CD4-positive, alpha-beta T cell (primary cell): ENCODE data around the gene ING2. TPM values are rescaled to one million over a fixed set of nuclear protein-coding genes. Genes with fewer than 3 reads are reported as not detected.

Source experiments
- ATAC-seq: fragments of 200-7000 bp; cut with Tn5 transposase; one replicate; pipeline ENCODE4 v1.10.0; 2022; ENCODE audit warnings: mild to moderate bottlenecking; ENCODE audit not compliant: poor library complexity
- CTCF ChIA-PET: fragments of 350-600 bp; sonication (Branson Sonifier 250); formaldehyde crosslinking; loops from one replicate; lab custom pipeline; 2021; ENCODE audit warnings: antibody characterized with exemption, inconsistent platforms; lab: Charles Lee
- POLR2A ChIA-PET: fragments of 350-600 bp; sonication (Branson Sonifier 250); formaldehyde crosslinking; loops from one replicate; lab custom pipeline; 2021; ENCODE audit warnings: antibody characterized with exemption, inconsistent platforms; lab: Charles Lee
- DNase-seq, 14 experiments: peaks; one replicate each; pipeline ENCODE4 v3.0.0-alpha.2; 2013 to 2020; ENCODE audit warnings: mixed read lengths in 2 of 14
- H3K27ac ChIP-seq, 2 donors: one replicate each; pipeline versions ENCODE4 v1.5.1 to v1.7.0; 2013; ENCODE audit warnings: low read length in 2 of 2, low read depth in 1 of 2, mild to moderate bottlenecking in 1 of 2
- H3K27me3 ChIP-seq, 2 experiments: 1 replicate in 1 of 2; 2 replicates in 1 of 2; pipeline versions ENCODE4 v1.6.1 to v1.7.0; 2013; ENCODE audit warnings: low read length in 2 of 2, control low read depth in 1 of 2, mild to moderate bottlenecking in 1 of 2, moderate library complexity in 1 of 2; ENCODE audit not compliant: insufficient read depth in 2 of 2, control insufficient read depth in 1 of 2
- H3K36me3 ChIP-seq: one replicate; pipeline ENCODE4 v1.6.1; 2013; ENCODE audit warnings: low read length, control low read depth; ENCODE audit not compliant: insufficient read depth
- H3K4me1 ChIP-seq: one replicate; pipeline ENCODE4 v1.6.1; 2013; ENCODE audit warnings: low read length, control low read depth; ENCODE audit not compliant: insufficient read depth
- H3K4me3 ChIP-seq: one replicate; pipeline ENCODE4 v1.5.1; 2013; ENCODE audit warnings: mild to moderate bottlenecking, low read length, moderate library complexity
- H3K9me3 ChIP-seq, 2 experiments: 1 replicate in 1 of 2; 2 replicates in 1 of 2; pipeline versions ENCODE4 v1.6.1 to v1.7.0; 2013; ENCODE audit warnings: low read length in 2 of 2, mild to moderate bottlenecking in 2 of 2, control low read depth in 1 of 2, moderate library complexity in 1 of 2; ENCODE audit not compliant: control insufficient read depth in 1 of 2, insufficient read depth in 1 of 2
- H3K27ac Mint-ChIP-seq: one replicate; pipeline ENCODE4 v1.8.0; 2020; ENCODE audit warnings: mixed read lengths
- H3K27me3 Mint-ChIP-seq: one replicate; pipeline ENCODE4 v1.8.0; 2021; ENCODE audit warnings: mixed read lengths
- H3K36me3 Mint-ChIP-seq: one replicate; pipeline ENCODE4 v1.8.0; 2021; ENCODE audit warnings: low read depth, mixed read lengths
- H3K4me1 Mint-ChIP-seq: one replicate; pipeline ENCODE4 v1.8.0; 2021; ENCODE audit warnings: low read depth, mixed read lengths
- H3K4me3 Mint-ChIP-seq: one replicate; pipeline ENCODE4 v1.8.0; 2020; ENCODE audit warnings: mild to moderate bottlenecking, mixed read lengths
- H3K9me3 Mint-ChIP-seq: one replicate; pipeline ENCODE4 v1.8.0; 2020; ENCODE audit warnings: mixed read lengths
- intact Hi-C, 2 experiments: fragments of 100-400 bp; cut with DNase I in 1 of 2; cut with micrococcal nuclease in 1 of 2; formaldehyde crosslinking; loops; one replicate each; pipeline versions ENCODE4 v1.15.1 to v1.9.0; 2023 to 2025; cut with DNase I, micrococcal nuclease
- total RNA-seq, 174 experiments: library from RNA in 2 of 174; stranded (reverse) in 2 of 174; gene quantifications; one replicate each; pipeline ENCODE4 v1.2.3 and lab custom pipeline; 2021 to 2026
- TF ChIP-seq, protein P1 (sequence below): fragments of 200-600 bp; IDR thresholded peaks from one replicate; pipeline ENCODE4 v1.8.0; 2022; ENCODE audit warnings: antibody characterized with exemption, mild to moderate bottlenecking

The ING2 gene
- total RNA-seq, 2 experiments from 2014 or later = 12.5 to 12.8 TPM

DNA sequence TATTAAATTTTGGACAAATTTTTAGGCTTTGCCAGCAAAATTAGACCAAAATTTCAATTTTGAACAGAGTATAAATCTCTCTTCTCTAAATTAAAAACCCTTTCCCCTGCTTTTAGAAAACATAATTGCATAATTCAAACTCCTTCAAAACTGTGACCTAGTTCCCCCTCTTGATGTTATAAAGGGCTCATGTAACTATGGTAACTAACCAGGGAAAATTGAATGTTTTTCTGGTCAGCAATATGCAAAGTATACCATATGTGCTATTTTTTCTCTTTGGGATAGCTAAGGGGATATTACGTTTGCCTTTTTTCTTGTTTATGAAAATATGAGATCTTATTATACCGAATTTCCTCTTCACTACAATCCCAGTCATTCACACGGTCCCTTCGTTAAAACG, 5.1 kb upstream of the ING2 start:
- H3K27ac Mint-ChIP-seq = no peak overlapping the region
- intact Hi-C loops = loop anchor here in 1 of 2 experiments (5.0 to 10.0 kb wide), 5 partner anchors 582 to 1968 kb away; partner anchors contain the start of genes ANKRD37, CENPU, DCTD and LRP2BP
- CTCF ChIA-PET = interaction anchor here (0.9 kb wide), 1 partner anchor 92 kb away, joined by 3 read pairs; no protein-coding TSS in a partner anchor
- TF ChIP-seq, protein P1, sequence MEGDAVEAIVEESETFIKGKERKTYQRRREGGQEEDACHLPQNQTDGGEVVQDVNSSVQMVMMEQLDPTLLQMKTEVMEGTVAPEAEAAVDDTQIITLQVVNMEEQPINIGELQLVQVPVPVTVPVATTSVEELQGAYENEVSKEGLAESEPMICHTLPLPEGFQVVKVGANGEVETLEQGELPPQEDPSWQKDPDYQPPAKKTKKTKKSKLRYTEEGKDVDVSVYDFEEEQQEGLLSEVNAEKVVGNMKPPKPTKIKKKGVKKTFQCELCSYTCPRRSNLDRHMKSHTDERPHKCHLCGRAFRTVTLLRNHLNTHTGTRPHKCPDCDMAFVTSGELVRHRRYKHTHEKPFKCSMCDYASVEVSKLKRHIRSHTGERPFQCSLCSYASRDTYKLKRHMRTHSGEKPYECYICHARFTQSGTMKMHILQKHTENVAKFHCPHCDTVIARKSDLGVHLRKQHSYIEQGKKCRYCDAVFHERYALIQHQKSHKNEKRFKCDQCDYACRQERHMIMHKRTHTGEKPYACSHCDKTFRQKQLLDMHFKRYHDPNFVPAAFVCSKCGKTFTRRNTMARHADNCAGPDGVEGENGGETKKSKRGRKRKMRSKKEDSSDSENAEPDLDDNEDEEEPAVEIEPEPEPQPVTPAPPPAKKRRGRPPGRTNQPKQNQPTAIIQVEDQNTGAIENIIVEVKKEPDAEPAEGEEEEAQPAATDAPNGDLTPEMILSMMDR = no peak
- H3K9me3 ChIP-seq = no peaks in the 10 kb centered on the region
- no peak overlapping the region for H3K27ac ChIP-seq
- peaks cover 21% of the 10 kb centered on the region for H3K36me3 Mint-ChIP-seq
- no peaks in the 10 kb centered on the region for H3K36me3 ChIP-seq
- H3K4me3 ChIP-seq = no peak overlapping the region
- DNase-seq (no peak), ATAC-seq (no peak)
- POLR2A ChIA-PET = no interaction called here
- H3K4me1 ChIP-seq = peaks cover 9% of the 10 kb centered on the region
- no peaks in the 10 kb centered on the region for H3K27me3 Mint-ChIP-seq
- H3K9me3 Mint-ChIP-seq = no peaks in the 10 kb centered on the region
- no peak overlapping the region for H3K4me3 Mint-ChIP-seq
- H3K27me3 ChIP-seq = no peaks in the 10 kb centered on the region
- H3K4me1 Mint-ChIP-seq = peaks cover 39% of the 10 kb centered on the region

DNA sequence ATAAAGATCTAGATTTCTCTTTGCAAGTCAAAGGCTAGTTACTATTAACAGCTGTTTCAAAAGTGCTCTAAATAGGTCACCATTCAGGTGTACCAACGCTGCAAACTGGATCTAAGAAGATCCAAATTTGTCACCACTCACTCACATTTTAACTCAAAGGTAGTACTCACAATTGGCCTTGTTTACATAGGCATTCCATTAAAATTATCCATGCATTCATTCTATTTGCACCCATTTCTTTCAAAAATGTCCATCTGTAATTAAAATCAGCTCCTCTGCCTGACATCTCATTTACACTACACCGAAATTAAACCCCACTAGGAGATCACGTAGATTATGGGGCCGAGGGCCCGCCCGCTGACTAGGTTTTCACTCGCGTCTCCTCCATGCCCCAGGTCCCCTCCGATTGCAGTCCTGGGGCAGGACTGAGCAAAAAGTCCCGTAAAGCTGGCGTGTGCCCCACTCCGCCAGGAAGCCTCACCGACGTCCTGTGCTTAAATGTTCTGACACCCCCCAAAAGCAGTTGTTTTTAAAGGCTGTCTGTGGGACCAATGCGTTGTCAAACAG, 1.3 kb upstream of the ING2 start:
- TF ChIP-seq, protein P1 = no peak
- intact Hi-C loops = loop anchor here (1.0 to 10.0 kb wide), 8 partner anchors 31 to 1964 kb away; partner anchors contain the start of genes ANKRD37 (in 1 of the 2), CDKN2AIP (in 1 of the 2), CENPU (in 1 of the 2) and DCTD (in 1 of the 2)
- peaks cover 51% of the 10 kb centered on the region for H3K4me1 Mint-ChIP-seq
- peak; percentile 2 for ATAC-seq
- Histone ChIP-seq H3K9me3 (no peaks in the 10 kb centered on the region), H3K36me3 (no peaks in the 10 kb centered on the region), H3K4me3 (peak overlapping the region; percentile 90), H3K4me1 (peaks cover 14% of the 10 kb centered on the region), H3K27ac (peak overlapping the region; percentile 87 to 94), H3K27me3 (no peaks in the 10 kb centered on the region)
- peak overlapping the region; percentile 93 for H3K4me3 Mint-ChIP-seq
- H3K27me3 Mint-ChIP-seq = no peaks in the 10 kb centered on the region
- no peaks in the 10 kb centered on the region for H3K9me3 Mint-ChIP-seq
- H3K27ac Mint-ChIP-seq = peak overlapping the region; percentile 97
- ChIA-PET CTCF (interaction anchor here (1.2 to 1.9 kb wide), 3 partner anchors 57 to 207 kb away, joined by 3 to 8 read pairs (median 5); partner anchors contain the start of gene CDKN2AIP), POLR2A (interaction anchor here (0.6 to 5.3 kb wide), 14 partner anchors 9 to 586 kb away, joined by 3 to 107 read pairs (median 5); partner anchors contain the start of genes CDKN2AIP, RWDD4, TRAPPC11 and WWC2)
- H3K36me3 Mint-ChIP-seq = peaks cover 17% of the 10 kb centered on the region
- DNase-seq = peak in 2 of 14 experiments; percentile 40 to 53

DNA sequence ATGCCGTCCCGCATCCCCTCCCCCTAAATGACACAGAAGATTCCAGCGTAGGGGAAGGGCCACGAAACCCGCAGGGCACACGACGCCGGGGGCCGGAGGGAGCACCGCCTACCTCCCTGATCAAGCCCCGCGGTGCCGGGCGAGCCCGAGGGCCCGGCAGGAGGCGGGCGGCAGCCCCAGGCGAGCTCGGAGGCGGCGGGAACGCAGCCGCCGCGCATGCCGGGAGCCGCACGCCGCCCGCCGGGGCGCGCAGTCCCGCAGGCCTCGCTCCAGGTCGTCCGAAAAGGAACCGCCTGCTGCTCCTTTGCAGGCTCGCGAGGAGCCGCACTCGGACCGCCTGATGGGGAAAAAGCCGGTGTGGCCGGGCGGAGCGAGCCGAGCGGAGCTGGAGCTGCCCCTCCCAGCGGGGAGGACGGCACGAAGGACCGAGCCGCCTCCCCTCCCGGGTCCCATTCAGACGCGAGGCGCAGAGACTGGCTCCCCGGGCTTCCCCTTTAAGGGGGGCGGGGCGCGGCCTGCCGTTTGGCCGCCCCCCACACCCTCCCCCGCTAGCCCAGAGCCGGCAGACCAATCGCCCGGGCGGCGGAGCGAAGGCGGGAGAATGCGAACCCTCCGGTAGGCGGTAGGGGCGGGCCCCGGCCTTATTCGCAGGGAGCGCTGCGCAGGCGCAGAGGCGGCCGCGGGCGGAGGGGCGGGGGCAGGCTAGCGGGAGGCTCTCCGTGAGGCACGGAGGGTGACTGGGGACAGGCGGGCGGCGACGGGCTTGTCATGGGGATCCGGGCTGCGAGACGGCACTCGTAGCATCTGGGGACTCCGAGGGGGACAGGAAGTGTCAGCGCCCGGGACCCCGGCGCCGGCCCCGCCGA, 561 bp upstream of the ING2 start:
- Histone ChIP-seq H3K27me3 (no peaks in the 10 kb centered on the region), H3K4me3 (peak overlapping the region; percentile 90), H3K9me3 (no peaks in the 10 kb centered on the region), H3K4me1 (peaks cover 14% of the 10 kb centered on the region), H3K36me3 (no peaks in the 10 kb centered on the region), H3K27ac (peak overlapping the region; percentile 87 to 94)
- ChIA-PET POLR2A (interaction anchor here (0.7 to 5.3 kb wide), 16 partner anchors 8 to 1891 kb away, joined by 3 to 107 read pairs (median 6); partner anchors contain the start of genes CDKN2AIP, DCTD, RWDD4 and TRAPPC11), CTCF (interaction anchor here (1.2 to 1.9 kb wide), 4 partner anchors 58 to 206 kb away, joined by 3 to 8 read pairs (median 4); partner anchors contain the start of gene CDKN2AIP)
- H3K36me3 Mint-ChIP-seq = peaks cover 17% of the 10 kb centered on the region
- H3K27me3 Mint-ChIP-seq = no peaks in the 10 kb centered on the region
- H3K27ac Mint-ChIP-seq = peak overlapping the region; percentile 97
- intact Hi-C loops = loop anchor here (1.0 to 10.0 kb wide), 7 partner anchors 32 to 1963 kb away; partner anchors contain the start of genes ANKRD37 (in 1 of the 2), CENPU (in 1 of the 2), DCTD (in 1 of the 2) and LRP2BP (in 1 of the 2)
- TF ChIP-seq, protein P1 = peak; percentile 8
- H3K9me3 Mint-ChIP-seq = no peaks in the 10 kb centered on the region
- H3K4me3 Mint-ChIP-seq = peak overlapping the region; percentile 100
- peak; percentile 98 to 100 (median 99) for DNase-seq
- peak; percentile 77 for ATAC-seq
- peaks cover 46% of the 10 kb centered on the region for H3K4me1 Mint-ChIP-seq
